Psoas muscle (tissue), 8 donors: ENCODE measurements around the gene CRB3. TPM values are rescaled to one million over a fixed set of nuclear protein-coding genes. Genes with fewer than 3 reads are reported as not detected.

Experiments used
- ATAC-seq, 4 donors: fragments of 200-7000 bp; cut with Tn5 transposase; one replicate each; pipeline ENCODE4 v1.9.1; 2020; ENCODE audit warnings: moderate library complexity in 3 of 4, mild to moderate bottlenecking in 2 of 4
- DNase-seq, 2 donors: peaks; one replicate each; pipeline ENCODE4 v3.0.0-alpha.2; 2020
- H3K27ac ChIP-seq: fragments of 200-600 bp; one replicate; pipeline ENCODE4 v1.8.0; 2022
- H3K27me3 ChIP-seq, 3 donors: fragments of 200-600 bp in 1 of 3; one replicate each; pipeline versions ENCODE4 v1.6.1 to v1.8.0; 2013 to 2022; ENCODE audit warnings: low read length in 2 of 3, mild to moderate bottlenecking in 2 of 3, moderate library complexity in 1 of 3; ENCODE audit not compliant: insufficient read depth in 3 of 3
- H3K36me3 ChIP-seq, 2 donors: fragments of 200-600 bp in 1 of 2; one replicate each; pipeline versions ENCODE4 v1.6.1 to v1.8.0; 2013 to 2022; ENCODE audit warnings: low read depth in 1 of 2, mild to moderate bottlenecking in 1 of 2, moderate library complexity in 1 of 2; ENCODE audit not compliant: insufficient read depth in 1 of 2
- H3K4me1 ChIP-seq: fragments of 200-600 bp; one replicate; pipeline ENCODE4 v1.8.0; 2022
- H3K4me3 ChIP-seq: fragments of 200-600 bp; one replicate; pipeline ENCODE4 v1.8.0; 2022; ENCODE audit warnings: mild to moderate bottlenecking
- H3K9me3 ChIP-seq: fragments of 200-600 bp; one replicate; pipeline ENCODE4 v1.8.0; 2022
- CTCF ChIP-seq: fragments of 200-600 bp; IDR thresholded peaks from one replicate; pipeline ENCODE4 v1.8.0; 2022; ENCODE audit warnings: antibody characterized with exemption
- WGBS, 3 donors: extraction: QIAGEN DNeasy Blood & Tissue Kit; methylation state at CpG; one replicate each; pipeline versions ENCODE4 v1.1.6 to v1.1.7; 2013; 5-methylcytosine and 5-hydroxymethylcytosine counted together
- intact Hi-C, 2 donors: fragments of 100-400 bp; cut with DNase I; formaldehyde crosslinking; loops; one replicate each; pipeline versions ENCODE4 v1.11.0 to v1.14.2; 2022
- polyA plus RNA-seq, 3 donors: library from polyadenylated mRNA; stranded (reverse); fragments of 200-250 nt; gene quantifications; one replicate each; pipeline ENCODE4 v1.2.3, GENCODE V29; 2013
- total RNA-seq, 4 donors: library from RNA; stranded (reverse); fragmentation: NEBNext Ultra II Directional in 2 of 4; extraction: Animal tissue kit (Norgen Biotek cat#: 25700) in 2 of 4; gene quantifications; one replicate each; pipeline versions ENCODE4 v1.2.1 to v1.2.4, GENCODE V29; 2021 to 2023
- donor health status: healthy with polysubstance abuse.
- donor health status: DM: no; HTN: no; CAD: no; lungs with moderate emphysema.
- donor health status: Bipolar disorder and iron deficiency.
- donor health status: healthy.
- donor health status: DM: yes; HTN: yes; CAD: no.
- donor health status: DM: no; HTN: no; CAD: no.
- donor health status: DM: no; HTN: no; CAD: no.
- donor health status: DM: yes; HTN: yes; CAD: no.

The CRB3 gene
- total and polyA plus RNA-seq, 7 donors, result 0.23 to 0.38 TPM; not detected in 5

- WGBS, 3 donors, result 67 to 74% (median 67%) methylated on average over 32 to 33 of the region's 33 CpGs
- peak; percentile 41 for TF ChIP-seq CTCF
- DNase-seq (peak in 1 of 2 donors; percentile 70), ATAC-seq (peak; percentile 69 to 87 (median 78))
- Histone ChIP-seq H3K4me3 (no peak overlapping the region), H3K27ac (no peak overlapping the region), H3K27me3 (no peaks in the 10 kb centered on the region), H3K4me1 (peaks cover 9% of the 10 kb centered on the region), H3K36me3 (peaks cover 15 to 93% of the 10 kb centered on the region in 2 donors), H3K9me3 (no peaks in the 10 kb centered on the region)
- intact Hi-C loops, result no loop called here
These were observed 46.1 kb upstream of the CRB3 start for GRCh38 chr19:6417713-6418561.

- H3K4me1 ChIP-seq, result peaks cover 16% of the 10 kb centered on the region
- DNase-seq, result no peak
These were observed 45.5 kb upstream of the CRB3 start for GRCh38 chr19:6418562-6418932.

GRCh38 chr19:6421075-6422014 lies 42.7 kb upstream of the CRB3 start:
- Histone ChIP-seq H3K27ac (no peak overlapping the region), H3K4me3 (no peak overlapping the region), H3K9me3 (no peaks in the 10 kb centered on the region), H3K27me3 (no peaks in the 10 kb centered on the region), H3K4me1 (peaks cover 16% of the 10 kb centered on the region), H3K36me3 (peaks cover under 1 to 60% of the 10 kb centered on the region in 2 donors)
- TF ChIP-seq CTCF, result no peak
- 71 to 81% (median 73%) methylated on average over 19 to 20 of the region's 20 CpGs for WGBS, 3 donors
- no peak for ATAC-seq
- no peak for DNase-seq
- intact Hi-C loops, result loop anchor here (5.0 to 10.0 kb wide), 2 partner anchors 44 to 207 kb away; partner anchors contain the start of gene PSPN (in 2 of the 2)

More at GRCh38 chr19:6418562-6418932, 45.5 kb upstream of the CRB3 start:
- Histone ChIP-seq H3K9me3 (no peaks in the 10 kb centered on the region), H3K27ac (no peak overlapping the region), H3K4me3 (no peak overlapping the region), H3K36me3 (peaks cover 15 to 88% of the 10 kb centered on the region in 2 donors), H3K27me3 (no peaks in the 10 kb centered on the region)
- no peak for ATAC-seq
- no peak for TF ChIP-seq CTCF
- WGBS, 3 donors, result 88 to 94% (median 90%) methylated on average over 19 of the region's 19 CpGs
- intact Hi-C loops, result no loop called here

DNA sequence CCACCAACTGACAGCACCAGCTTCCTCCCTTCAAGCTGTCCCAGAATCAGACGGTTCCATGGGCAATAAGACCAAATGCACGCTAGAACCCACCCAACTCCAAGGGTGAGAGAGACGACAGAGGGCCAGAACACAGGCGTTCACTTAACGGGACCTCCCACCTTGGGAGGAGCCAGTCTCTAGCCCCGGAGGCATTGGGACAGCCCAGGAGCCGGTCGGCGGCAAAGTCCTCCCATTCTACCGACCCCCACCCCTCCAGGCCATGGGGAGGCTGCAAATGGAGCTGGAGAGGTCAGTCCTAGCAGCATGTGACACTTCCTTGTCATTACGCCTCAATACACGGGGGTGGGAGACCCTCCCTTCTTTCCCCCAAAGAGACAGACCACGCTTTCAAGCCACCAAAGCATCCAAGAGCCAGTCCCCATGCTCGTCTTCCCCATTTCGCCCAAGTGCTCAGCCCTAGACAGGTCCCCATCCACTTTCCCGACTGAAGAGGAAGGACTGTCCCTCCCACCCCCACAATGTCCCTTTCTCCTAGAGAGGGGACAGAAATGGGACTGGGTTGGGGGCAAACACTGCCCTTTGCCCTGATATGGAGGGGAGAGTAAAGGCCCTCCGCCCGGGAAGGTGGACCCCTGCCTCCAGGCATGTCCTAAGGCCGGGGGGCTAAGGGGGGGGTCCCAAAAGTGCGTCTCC lies 40.4 kb upstream of the CRB3 start:
- Histone ChIP-seq H3K9me3 (no peaks in the 10 kb centered on the region), H3K27ac (peak overlapping the region; percentile 71), H3K27me3 (no peaks in the 10 kb centered on the region), H3K36me3 (peaks cover 0 to 37% of the 10 kb centered on the region in 2 donors), H3K4me3 (peak overlapping the region; percentile 93), H3K4me1 (peaks cover 16% of the 10 kb centered on the region)
- intact Hi-C loops, result loop anchor here (5.0 to 10.0 kb wide), 2 partner anchors 46 to 209 kb away; partner anchors contain the start of gene PSPN (in 2 of the 2)
- WGBS, 3 donors, result 1 to 4% (median 4%) methylated on average over 18 to 20 of the region's 20 CpGs
- DNase-seq, result no peak
- ATAC-seq, result no peak
- TF ChIP-seq CTCF, result no peak
